ENCODE measurements around the gene LIME1.

Gene LIME1

DNA sequence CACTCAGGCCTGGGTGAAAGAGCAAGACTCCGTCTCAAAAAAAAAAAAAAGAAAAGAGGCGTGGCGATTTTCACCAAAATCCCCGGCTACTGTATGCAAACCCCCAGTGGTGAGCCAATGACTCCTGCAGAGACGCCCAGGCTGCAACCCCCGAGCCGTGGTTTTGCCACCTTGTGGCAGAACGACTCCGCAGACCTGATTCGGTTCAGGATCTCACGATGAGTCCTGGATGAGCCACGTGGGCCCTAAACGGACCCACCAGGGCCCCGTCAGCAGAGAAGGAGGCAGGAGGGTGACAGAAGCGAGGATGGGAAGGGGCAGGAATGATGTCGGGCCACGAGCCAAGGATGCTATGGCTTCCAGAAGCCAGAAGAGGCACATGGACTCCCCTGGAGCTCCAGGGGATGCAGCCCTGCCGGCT, 45.6 kb downstream of the LIME1 start:
- H3K4me3 ChIP-seq (ENCODE audit: low read length) = no peak overlapping the region
- DNase-seq (ENCODE audit: low read depth) = no peak
- TF ChIP-seq, protein P1, sequence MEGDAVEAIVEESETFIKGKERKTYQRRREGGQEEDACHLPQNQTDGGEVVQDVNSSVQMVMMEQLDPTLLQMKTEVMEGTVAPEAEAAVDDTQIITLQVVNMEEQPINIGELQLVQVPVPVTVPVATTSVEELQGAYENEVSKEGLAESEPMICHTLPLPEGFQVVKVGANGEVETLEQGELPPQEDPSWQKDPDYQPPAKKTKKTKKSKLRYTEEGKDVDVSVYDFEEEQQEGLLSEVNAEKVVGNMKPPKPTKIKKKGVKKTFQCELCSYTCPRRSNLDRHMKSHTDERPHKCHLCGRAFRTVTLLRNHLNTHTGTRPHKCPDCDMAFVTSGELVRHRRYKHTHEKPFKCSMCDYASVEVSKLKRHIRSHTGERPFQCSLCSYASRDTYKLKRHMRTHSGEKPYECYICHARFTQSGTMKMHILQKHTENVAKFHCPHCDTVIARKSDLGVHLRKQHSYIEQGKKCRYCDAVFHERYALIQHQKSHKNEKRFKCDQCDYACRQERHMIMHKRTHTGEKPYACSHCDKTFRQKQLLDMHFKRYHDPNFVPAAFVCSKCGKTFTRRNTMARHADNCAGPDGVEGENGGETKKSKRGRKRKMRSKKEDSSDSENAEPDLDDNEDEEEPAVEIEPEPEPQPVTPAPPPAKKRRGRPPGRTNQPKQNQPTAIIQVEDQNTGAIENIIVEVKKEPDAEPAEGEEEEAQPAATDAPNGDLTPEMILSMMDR (conservative IDR thresholded peaks at IDR 0.05; ENCODE audit: low read depth, low read length) = no peak

DNA sequence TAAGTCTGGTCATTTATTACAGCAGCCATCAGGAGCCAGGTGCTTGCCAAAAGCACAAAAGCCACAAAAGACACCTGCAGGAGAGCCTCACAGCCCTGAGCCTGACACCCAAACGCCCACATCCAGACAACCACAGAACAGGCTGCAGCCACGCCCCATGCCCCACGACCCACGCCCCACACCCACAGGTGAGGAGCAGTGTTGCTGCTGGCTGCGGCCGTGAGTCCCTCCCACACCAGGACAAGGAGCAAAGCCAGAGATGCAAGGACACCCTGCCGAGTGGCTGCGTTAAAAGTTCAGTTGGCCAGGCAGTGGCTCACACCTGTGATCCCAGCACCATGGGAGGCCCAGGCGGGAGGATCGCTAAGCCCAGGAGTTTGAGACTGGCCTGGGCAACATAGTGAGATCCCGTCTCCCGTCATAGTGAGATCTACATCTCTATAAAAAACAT, 46.1 kb downstream of the LIME1 start:
- DNase-seq (ENCODE audit: low read depth) = no peak
- no peak overlapping the region for H3K4me3 ChIP-seq (ENCODE audit: low read length)
- TF ChIP-seq, protein P1 (conservative IDR thresholded peaks at IDR 0.05; ENCODE audit: low read depth, low read length) = no peak

DNA sequence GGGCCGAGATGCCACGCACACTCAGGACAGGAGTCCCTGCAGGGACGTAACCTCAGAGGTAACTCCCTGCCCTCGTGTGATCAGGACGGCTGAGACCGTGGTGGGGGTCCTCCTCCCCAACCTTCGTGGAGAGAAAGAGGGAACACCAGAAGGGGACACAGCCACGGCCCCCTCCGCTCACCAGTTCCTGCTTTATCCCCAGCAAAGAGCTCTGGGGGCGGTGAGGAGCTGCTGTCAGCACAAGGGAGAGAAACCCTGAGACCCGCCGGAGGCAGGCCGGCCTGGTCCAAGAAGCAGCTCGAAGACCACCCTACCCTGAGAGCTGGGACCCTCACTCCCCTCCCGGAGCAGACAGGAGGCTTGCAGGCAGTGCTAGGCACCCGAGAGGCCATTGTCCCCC, 47.5 kb downstream of the LIME1 start:
- no peak overlapping the region for H3K4me3 ChIP-seq (ENCODE audit: low read length)
- DNase-seq (ENCODE audit: low read depth) = no peak
- TF ChIP-seq, protein P1 (conservative IDR thresholded peaks at IDR 0.05; ENCODE audit: low read depth, low read length) = no peak

DNA sequence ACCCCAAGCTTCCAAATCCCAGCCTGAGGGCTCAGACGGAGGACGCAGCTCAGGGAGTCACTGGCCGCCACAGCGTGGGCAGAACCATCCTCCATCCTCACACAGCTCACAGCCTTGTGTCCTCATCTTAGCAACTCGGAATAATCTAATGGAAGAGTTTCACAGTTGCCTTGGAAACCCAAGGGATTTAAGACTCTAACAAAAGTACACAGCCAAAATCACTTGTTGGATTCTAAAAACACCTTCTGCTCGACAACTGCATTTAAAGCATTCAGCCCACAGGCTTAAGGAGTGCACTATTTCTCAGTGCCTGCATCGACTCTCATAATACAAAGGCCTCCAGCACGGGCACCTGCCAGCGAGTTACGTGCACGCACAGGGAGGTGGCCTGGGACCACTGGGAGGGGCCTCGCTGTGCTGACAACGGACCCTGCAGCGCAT, 49.2 kb downstream of the LIME1 start:
- DNase-seq (ENCODE audit: low read depth) = no peak
- TF ChIP-seq, protein P1 (conservative IDR thresholded peaks at IDR 0.05; ENCODE audit: low read depth, low read length) = no peak
- no peak overlapping the region for H3K4me3 ChIP-seq (ENCODE audit: low read length)

DNA sequence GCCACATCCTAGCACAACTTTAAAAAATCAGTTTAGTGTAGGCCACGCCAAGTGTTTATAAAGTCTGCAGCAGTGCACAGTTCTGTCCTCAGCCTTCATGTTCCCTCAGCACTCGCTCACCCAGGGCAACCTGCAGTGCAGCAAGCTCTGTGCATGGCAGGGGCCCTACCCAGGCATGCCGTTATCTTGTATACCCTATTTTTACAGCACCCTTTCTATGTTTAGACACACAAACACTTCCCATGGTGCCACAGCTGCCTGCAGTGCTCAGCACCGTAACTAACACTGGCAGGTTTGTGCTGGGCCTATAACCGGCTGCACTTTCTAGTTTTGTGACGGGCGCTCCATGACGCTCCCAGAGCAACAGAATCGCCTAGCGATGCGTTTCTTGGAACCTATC, 50.8 kb downstream of the LIME1 start:
- no peak for DNase-seq (ENCODE audit: low read depth)
- TF ChIP-seq, protein P1 (conservative IDR thresholded peaks at IDR 0.05; ENCODE audit: low read depth, low read length) = no peak
- H3K4me3 ChIP-seq (ENCODE audit: low read length) = no peak overlapping the region

DNA sequence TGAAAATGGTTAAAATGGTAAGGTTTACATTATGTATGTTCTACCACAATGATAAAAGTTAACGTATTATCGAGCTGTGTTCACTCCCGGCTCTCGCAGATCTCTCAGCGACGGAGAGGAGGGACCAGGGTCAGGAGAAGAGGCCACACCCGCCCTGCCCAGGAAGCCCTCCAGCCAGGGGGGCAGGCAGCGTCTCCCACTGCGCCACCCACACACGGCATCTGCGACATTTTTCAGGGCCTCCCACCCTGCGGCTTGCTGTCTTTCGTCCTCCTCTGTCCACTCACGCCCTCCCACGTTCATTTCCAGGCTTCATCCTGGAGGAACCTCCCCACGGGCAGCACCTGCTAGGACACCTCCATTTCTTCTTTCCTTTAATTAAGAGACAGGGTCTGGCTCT, 51.3 kb downstream of the LIME1 start:
- TF ChIP-seq, protein P1 (conservative IDR thresholded peaks at IDR 0.05; ENCODE audit: low read depth, low read length) = no peak
- no peak for DNase-seq (ENCODE audit: low read depth)
- no peak overlapping the region for H3K4me3 ChIP-seq (ENCODE audit: low read length)
